ENCODE measurements around the gene EPHA4.

DNA sequence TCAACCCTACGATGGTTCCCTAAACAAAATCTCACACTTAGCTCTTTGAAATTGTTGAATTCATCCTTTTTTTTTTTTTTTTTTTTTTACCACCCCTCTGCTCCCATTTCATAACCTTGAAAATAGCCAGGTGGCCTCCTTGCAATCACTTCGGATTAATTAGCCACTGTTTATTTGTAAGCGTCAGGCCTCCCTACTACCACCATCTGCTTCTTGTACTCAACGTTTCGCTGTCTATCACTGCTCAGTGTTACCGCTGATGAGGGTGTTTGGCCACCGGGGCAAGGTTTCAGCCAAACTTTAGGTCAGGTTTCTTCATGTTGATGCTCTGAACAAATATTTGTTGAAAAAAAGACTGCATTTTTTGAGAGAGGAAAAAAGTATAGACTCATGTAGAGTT, 183.2 kb downstream of the EPHA4 start:
- no peak for TF ChIP-seq SIN3A (IDR thresholded peaks at IDR 0.05; ENCODE audit: borderline replicate concordance, insufficient read depth, low read depth, low read length)
- TF ChIP-seq, protein P1, sequence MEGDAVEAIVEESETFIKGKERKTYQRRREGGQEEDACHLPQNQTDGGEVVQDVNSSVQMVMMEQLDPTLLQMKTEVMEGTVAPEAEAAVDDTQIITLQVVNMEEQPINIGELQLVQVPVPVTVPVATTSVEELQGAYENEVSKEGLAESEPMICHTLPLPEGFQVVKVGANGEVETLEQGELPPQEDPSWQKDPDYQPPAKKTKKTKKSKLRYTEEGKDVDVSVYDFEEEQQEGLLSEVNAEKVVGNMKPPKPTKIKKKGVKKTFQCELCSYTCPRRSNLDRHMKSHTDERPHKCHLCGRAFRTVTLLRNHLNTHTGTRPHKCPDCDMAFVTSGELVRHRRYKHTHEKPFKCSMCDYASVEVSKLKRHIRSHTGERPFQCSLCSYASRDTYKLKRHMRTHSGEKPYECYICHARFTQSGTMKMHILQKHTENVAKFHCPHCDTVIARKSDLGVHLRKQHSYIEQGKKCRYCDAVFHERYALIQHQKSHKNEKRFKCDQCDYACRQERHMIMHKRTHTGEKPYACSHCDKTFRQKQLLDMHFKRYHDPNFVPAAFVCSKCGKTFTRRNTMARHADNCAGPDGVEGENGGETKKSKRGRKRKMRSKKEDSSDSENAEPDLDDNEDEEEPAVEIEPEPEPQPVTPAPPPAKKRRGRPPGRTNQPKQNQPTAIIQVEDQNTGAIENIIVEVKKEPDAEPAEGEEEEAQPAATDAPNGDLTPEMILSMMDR (IDR thresholded peaks at IDR 0.05), result no peak
- no peak for TF ChIP-seq POLR2AphosphoS5 (IDR thresholded peaks at IDR 0.05; ENCODE audit: low read depth, low read length)
- TF ChIP-seq REST (IDR thresholded peaks at IDR 0.05; ENCODE audit: insufficient read depth in 1 of 2, low read depth in 2 of 2, low read length in 1 of 2), result no peak

All from Panc1 (cell line).